ENCODE results near the gene PPP4C.

Gene PPP4C

GRCh38 chr16:30084816-30085159 is 9.0 kb downstream of the PPP4C start:
- H3K4me3 ChIP-seq (ENCODE audit: low read depth, low read length): no peak overlapping the region
- no peaks in the 10 kb centered on the region for H3K4me1 ChIP-seq (ENCODE audit: control insufficient read depth, insufficient read depth, low read length)
- no peaks in the 10 kb centered on the region for H3K27me3 ChIP-seq (ENCODE audit: control insufficient read depth, insufficient read depth, low read length)
- peaks cover 40% of the 10 kb centered on the region for H3K36me3 ChIP-seq (ENCODE audit: control insufficient read depth, insufficient read depth, low read length)
- no peak overlapping the region for H3K9ac ChIP-seq (ENCODE audit: low read depth, low read length)
- no peaks in the 10 kb centered on the region for H3K9me3 ChIP-seq (ENCODE audit: control insufficient read depth, insufficient read depth, low read length)

GRCh38 chr16:30085247-30085646 is 9.5 kb downstream of the PPP4C start:
- H3K27me3 ChIP-seq (ENCODE audit: control insufficient read depth, insufficient read depth, low read length): no peaks in the 10 kb centered on the region
- no peak overlapping the region for H3K9ac ChIP-seq (ENCODE audit: low read depth, low read length)
- H3K4me1 ChIP-seq (ENCODE audit: control insufficient read depth, insufficient read depth, low read length): no peaks in the 10 kb centered on the region
- H3K9me3 ChIP-seq (ENCODE audit: control insufficient read depth, insufficient read depth, low read length): no peaks in the 10 kb centered on the region
- peaks cover 40% of the 10 kb centered on the region for H3K36me3 ChIP-seq (ENCODE audit: control insufficient read depth, insufficient read depth, low read length)
- no peak overlapping the region for H3K4me3 ChIP-seq (ENCODE audit: low read depth, low read length)

- Histone ChIP-seq H3K27me3 (ENCODE audit: control insufficient read depth, insufficient read depth, low read length) (no peaks in the 10 kb centered on the region), H3K4me1 (ENCODE audit: control insufficient read depth, insufficient read depth, low read length) (no peaks in the 10 kb centered on the region), H3K36me3 (ENCODE audit: control insufficient read depth, insufficient read depth, low read length) (peaks cover 39% of the 10 kb centered on the region), H3K9ac (ENCODE audit: low read depth, low read length) (no peak overlapping the region), H3K4me3 (ENCODE audit: low read depth, low read length) (no peak overlapping the region), H3K9me3 (ENCODE audit: control insufficient read depth, insufficient read depth, low read length) (no peaks in the 10 kb centered on the region)
Observed at GRCh38 chr16:30085820-30086219, 10.0 kb downstream of the PPP4C start.

- H3K27me3 ChIP-seq (ENCODE audit: control insufficient read depth, insufficient read depth, low read length): no peaks in the 10 kb centered on the region
- no peak overlapping the region for H3K9ac ChIP-seq (ENCODE audit: low read depth, low read length)
- no peak overlapping the region for H3K4me3 ChIP-seq (ENCODE audit: low read depth, low read length)
- H3K36me3 ChIP-seq (ENCODE audit: control insufficient read depth, insufficient read depth, low read length): peaks cover 33% of the 10 kb centered on the region
- no peaks in the 10 kb centered on the region for H3K4me1 ChIP-seq (ENCODE audit: control insufficient read depth, insufficient read depth, low read length)
- H3K9me3 ChIP-seq (ENCODE audit: control insufficient read depth, insufficient read depth, low read length): no peaks in the 10 kb centered on the region
Observed at GRCh38 chr16:30086291-30087140, 10.7 kb downstream of the PPP4C start.

GRCh38 chr16:30087181-30087898 is 11.5 kb downstream of the PPP4C start:
- H3K27me3 ChIP-seq (ENCODE audit: control insufficient read depth, insufficient read depth, low read length): no peaks in the 10 kb centered on the region
- no peak overlapping the region for H3K9ac ChIP-seq (ENCODE audit: low read depth, low read length)
- H3K4me3 ChIP-seq (ENCODE audit: low read depth, low read length): no peak overlapping the region
- peaks cover 27% of the 10 kb centered on the region for H3K36me3 ChIP-seq (ENCODE audit: control insufficient read depth, insufficient read depth, low read length)
- no peaks in the 10 kb centered on the region for H3K9me3 ChIP-seq (ENCODE audit: control insufficient read depth, insufficient read depth, low read length)
- no peaks in the 10 kb centered on the region for H3K4me1 ChIP-seq (ENCODE audit: control insufficient read depth, insufficient read depth, low read length)

GRCh38 chr16:30088237-30088831 is 12.5 kb downstream of the PPP4C start:
- Histone ChIP-seq H3K27me3 (ENCODE audit: control insufficient read depth, insufficient read depth, low read length) (no peaks in the 10 kb centered on the region), H3K4me1 (ENCODE audit: control insufficient read depth, insufficient read depth, low read length) (no peaks in the 10 kb centered on the region), H3K36me3 (ENCODE audit: control insufficient read depth, insufficient read depth, low read length) (peaks cover 17% of the 10 kb centered on the region), H3K4me3 (ENCODE audit: low read depth, low read length) (no peak overlapping the region), H3K9me3 (ENCODE audit: control insufficient read depth, insufficient read depth, low read length) (no peaks in the 10 kb centered on the region), H3K9ac (ENCODE audit: low read depth, low read length) (no peak overlapping the region)

- Histone ChIP-seq H3K9me3 (ENCODE audit: control insufficient read depth, insufficient read depth, low read length) (no peaks in the 10 kb centered on the region), H3K9ac (ENCODE audit: low read depth, low read length) (no peak overlapping the region), H3K27me3 (ENCODE audit: control insufficient read depth, insufficient read depth, low read length) (no peaks in the 10 kb centered on the region), H3K36me3 (ENCODE audit: control insufficient read depth, insufficient read depth, low read length) (peaks cover 10% of the 10 kb centered on the region), H3K4me3 (ENCODE audit: low read depth, low read length) (no peak overlapping the region), H3K4me1 (ENCODE audit: control insufficient read depth, insufficient read depth, low read length) (no peaks in the 10 kb centered on the region)
Observed at GRCh38 chr16:30088832-30089624, 13.2 kb downstream of the PPP4C start.

- Histone ChIP-seq H3K9me3 (ENCODE audit: control insufficient read depth, insufficient read depth, low read length) (no peaks in the 10 kb centered on the region), H3K36me3 (ENCODE audit: control insufficient read depth, insufficient read depth, low read length) (no peaks in the 10 kb centered on the region), H3K4me1 (ENCODE audit: control insufficient read depth, insufficient read depth, low read length) (no peaks in the 10 kb centered on the region), H3K9ac (ENCODE audit: low read depth, low read length) (no peak overlapping the region), H3K4me3 (ENCODE audit: low read depth, low read length) (peak overlapping the region; percentile 67), H3K27me3 (ENCODE audit: control insufficient read depth, insufficient read depth, low read length) (no peaks in the 10 kb centered on the region)
Observed at GRCh38 chr16:30090610-30091331, 15.0 kb downstream of the PPP4C start.

- peak within 1 kb of the TSS; percentile 61 for H3K9ac ChIP-seq (ENCODE audit: low read depth, low read length)
- no peaks in the 10 kb centered on the region for H3K4me1 ChIP-seq (ENCODE audit: control insufficient read depth, insufficient read depth, low read length)
- peaks cover 1% of the 10 kb centered on the region for H3K9me3 ChIP-seq (ENCODE audit: control insufficient read depth, insufficient read depth, low read length)
- H3K4me3 ChIP-seq (ENCODE audit: low read depth, low read length): peak within 1 kb of the TSS; percentile 67
- H3K27me3 ChIP-seq (ENCODE audit: control insufficient read depth, insufficient read depth, low read length): no peaks in the 10 kb centered on the region
- no peaks in the 10 kb centered on the region for H3K36me3 ChIP-seq (ENCODE audit: control insufficient read depth, insufficient read depth, low read length)
Observed at GRCh38 chr16:30091474-30092372, 15.9 kb downstream of the PPP4C start, which contains the start of gene TBX6. TSS of gene TBX6 (minus strand) at chr16:30091924. CDS start at chr16:30091193, 731 bp downstream.

GRCh38 chr16:30092373-30093010 is 16.7 kb downstream of the PPP4C start:
- H3K36me3 ChIP-seq (ENCODE audit: control insufficient read depth, insufficient read depth, low read length): no peaks in the 10 kb centered on the region
- peaks cover 9% of the 10 kb centered on the region for H3K9me3 ChIP-seq (ENCODE audit: control insufficient read depth, insufficient read depth, low read length)
- H3K9ac ChIP-seq (ENCODE audit: low read depth, low read length): peak overlapping the region; percentile 61
- H3K4me1 ChIP-seq (ENCODE audit: control insufficient read depth, insufficient read depth, low read length): no peaks in the 10 kb centered on the region
- no peaks in the 10 kb centered on the region for H3K27me3 ChIP-seq (ENCODE audit: control insufficient read depth, insufficient read depth, low read length)
- H3K4me3 ChIP-seq (ENCODE audit: low read depth, low read length): peak overlapping the region; percentile 67
